Activated naive CD4-positive, alpha-beta T cell (primary cell): ENCODE data around the gene ETAA1.

Experiments
- DNase-seq, 4 experiments: peaks; one replicate each; lab custom pipeline; 2025; lab: John Stamatoyannopoulos, UW

ETAA1 gene

DNA sequence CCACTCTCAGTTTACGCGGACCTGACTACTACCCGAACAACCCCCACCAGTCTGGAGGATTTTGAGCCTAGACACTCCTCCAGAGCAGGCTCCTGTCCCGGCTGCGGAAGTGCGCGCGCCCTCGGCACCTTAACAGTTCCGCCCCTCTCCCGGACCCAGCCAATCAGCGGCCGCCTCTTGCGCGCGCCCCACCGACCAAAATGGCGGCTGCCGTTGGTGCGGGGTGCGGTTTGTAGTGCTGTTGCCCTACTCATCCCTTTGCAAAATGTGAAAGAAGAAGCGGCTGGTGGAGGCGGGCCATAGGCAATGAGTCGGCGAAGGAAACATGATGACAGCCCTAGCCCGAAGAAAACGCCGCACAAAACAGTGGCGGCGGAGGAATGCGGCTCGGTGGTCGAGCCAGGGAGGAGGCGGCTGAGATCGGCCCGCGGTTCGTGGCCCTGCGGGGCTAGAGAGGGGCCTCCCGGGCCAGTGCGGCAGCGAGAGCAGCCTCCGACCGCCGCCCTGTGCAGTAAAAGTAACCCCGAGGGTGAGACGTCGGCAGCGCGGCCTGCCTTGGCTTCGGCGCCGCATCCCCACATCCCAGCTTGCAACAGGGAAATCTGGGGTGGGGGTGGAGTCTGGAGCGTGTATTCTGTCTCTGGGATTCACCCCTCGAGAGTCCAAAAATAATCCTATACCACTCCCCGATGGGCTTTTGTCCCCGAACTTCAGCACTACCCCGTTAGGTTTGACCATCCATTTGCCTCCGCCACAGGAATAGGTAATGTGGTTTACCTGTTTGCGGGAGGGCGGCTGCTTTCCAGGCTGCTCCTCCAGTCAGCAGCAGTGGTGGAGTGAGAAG lies at the start of gene ETAA1:
TSS of gene ETAA1 (plus strand) at position 191 of the 844 bp plus-strand sequence. CDS start at position 307, 116 bp downstream.
- peak; percentile 78 to 88 (median 84) for DNase-seq

DNA sequence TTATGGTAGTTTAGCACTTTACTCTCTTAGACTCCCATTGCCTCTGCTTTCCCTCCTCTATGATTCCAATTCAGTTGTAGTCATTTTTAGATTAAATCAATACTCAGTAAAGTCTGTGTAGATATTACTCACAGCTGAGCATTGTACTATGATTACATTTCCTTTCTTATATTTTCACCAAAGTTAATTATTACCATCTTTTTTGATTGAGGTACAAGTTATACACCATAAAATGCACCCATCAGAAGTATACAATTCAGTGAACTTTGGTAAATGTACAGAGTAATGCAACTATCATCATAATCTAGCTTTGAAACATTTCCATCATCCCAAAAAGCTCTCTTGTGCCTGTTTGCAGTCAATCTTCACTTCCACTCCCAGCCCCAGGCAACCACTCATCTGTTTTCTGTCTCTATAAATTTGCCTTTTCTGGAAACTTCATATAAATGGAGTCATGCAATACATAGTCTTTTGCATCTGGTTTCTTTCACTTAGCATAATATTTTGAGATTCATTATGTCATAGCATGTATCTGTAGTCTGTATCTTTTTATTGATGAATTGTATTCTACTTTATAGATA lies 30.2 kb upstream of the ETAA1 start:
- no peak for DNase-seq

DNA sequence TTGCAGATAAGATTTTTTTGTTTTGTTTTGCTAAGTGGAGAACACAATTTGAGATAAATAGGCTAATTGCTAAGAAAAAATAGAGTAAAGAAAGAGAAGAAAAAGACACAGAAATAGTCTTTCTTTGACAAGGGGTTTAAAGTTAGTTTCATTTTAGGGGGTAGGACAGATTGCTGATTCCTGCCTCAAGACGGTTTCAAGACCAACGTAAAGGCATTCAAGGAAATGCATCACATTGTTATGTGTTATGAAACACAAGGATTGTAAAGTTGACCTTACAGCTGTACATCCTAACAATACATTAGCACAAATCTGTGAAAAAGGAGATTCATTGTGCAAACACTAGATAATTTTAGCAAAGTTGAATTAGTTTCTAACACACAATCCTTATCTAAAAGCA lies 22.7 kb upstream of the ETAA1 start:
- no peak for DNase-seq

DNA sequence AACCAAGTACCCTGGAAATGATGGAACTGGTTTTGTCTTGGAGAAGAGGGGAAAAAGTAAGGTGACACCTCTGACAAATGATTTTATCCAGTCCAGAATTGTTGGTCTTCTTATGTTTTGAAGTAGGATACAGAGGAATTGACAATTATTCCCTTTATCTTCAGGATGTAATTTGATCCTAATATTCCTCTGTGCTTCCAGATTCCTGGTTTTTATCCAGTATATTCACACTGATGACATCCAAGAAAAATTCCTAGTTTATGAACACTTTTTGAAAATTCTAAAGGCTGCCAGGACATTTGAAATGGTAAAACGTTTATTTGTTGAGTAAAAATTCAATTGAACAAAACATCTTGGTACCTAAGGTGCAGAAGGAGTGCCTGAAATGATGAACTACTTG lies 22.2 kb upstream of the ETAA1 start:
- no peak for DNase-seq

DNA sequence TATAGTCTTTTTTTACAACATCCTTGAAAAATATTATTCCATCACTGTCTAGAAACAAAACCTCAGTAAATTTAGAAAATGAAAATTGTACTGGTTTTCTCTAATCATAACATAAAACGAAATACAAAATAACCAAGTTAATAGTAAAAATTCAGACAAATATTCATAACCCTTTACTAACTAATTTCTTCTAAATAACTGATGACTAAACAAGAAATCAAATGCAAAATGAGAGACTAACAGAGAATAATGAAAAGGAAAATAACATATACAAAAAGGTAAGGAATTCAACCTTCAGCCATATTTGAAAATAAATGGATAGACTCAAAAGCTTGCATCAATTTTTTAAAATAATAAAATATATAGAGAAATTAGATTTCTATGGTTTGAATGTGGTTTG lies 18.6 kb upstream of the ETAA1 start:
- DNase-seq = no peak

DNA sequence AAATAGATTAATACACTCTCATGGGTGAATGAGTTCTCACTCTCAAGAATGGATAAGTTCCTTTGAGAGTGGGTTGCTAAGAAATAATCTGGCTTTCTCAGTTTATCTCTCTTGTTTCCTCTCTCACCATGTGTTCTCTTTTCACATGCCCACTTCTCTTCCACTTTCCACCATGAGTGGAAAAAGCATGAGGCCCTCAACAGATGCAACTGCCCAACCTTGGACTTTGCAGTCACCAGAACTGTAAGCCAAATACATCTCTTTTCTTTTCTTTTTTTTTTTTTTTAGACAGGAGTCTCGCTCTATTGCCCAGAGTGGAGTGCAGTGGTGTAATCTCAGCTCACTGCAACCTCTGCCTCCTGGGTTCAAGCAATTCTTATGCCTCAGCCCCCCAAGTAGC lies 18.1 kb upstream of the ETAA1 start:
- no peak for DNase-seq

DNA sequence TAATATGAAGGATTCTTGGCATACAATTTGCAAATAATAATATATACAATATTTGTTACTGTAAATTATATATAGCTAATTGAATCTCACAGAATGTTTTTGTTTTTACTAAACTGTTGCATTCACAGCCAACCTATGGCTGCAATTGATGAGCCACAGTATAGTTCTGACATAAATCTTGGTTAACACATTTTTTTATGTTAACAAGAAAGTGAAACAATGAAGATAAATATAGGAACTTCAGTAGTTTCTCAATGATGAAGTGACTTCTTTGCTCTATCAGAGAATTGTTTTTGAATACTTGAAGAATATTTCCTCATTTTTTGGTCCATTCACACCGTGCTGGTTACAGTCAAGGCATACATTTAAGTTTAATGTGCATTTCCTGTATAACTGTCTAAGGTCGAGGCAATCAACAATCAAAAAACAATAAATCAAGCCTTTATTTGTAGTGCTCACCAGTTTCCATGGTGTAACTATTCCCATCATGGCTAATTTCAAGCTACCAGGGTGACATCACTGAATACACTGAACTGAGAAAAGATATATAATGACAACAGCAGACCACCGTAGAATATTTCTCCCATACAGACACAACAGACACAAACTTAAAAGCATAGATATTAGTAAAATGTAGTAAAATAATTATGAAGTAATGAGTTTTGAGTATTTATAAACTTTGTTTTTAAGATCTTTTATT lies 12.9 kb upstream of the ETAA1 start:
- no peak for DNase-seq

DNA sequence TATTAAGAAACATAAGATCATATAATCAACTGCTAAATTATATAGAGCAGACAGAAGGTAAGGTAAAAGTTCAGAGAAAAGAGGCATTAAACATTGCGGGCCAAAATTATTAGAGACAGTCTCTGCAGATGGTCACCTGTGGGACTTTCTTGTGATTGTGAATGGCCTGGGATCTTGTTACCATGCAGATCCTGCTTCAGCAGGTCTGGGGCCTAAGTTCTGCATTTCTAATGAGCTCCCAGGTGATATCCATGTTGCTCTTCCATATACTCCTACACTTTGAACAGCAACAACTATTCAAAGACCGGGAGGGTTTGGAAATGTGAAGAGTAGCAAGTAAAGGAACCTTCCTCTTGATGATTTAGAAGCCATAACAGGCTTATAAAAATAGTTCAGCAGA lies 8.5 kb upstream of the ETAA1 start:
- no peak for DNase-seq

DNA sequence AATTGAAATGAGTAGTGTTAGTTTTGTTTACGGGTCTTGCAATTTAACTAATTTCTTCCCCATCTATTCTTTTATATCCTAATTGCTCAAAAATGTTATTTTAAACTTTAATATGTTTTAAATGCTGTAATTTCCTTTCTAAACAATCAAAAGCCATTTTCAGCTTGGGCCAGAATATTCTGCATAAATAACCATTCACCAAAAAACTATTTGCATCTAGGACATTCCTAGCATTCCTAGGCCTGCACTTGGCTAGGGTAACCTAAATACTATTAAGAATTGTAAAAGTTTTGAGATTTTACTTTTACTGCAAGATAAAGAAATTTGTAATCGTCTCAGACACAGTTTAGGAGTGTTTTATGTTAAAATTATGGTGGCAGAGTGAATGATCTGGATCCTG lies 7.8 kb upstream of the ETAA1 start:
- no peak for DNase-seq

DNA sequence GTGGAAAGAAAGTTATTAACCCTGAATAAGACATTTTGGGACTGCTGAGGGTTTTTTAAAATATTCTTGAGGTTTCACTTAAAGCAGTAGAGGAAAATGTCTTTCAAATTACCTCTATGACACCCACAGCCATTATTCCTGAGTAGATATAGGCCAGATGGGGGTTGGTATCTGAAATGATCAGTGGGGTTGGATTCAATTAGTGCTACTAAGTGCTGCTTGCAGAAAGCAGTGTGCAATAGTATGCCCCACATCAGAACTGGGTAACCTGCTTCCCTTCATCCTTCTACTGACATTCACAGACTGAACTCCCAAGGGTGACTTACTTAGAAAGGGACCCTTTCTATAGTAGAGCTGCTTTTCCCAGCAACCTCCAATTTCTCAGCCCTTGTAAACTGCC lies 7.3 kb upstream of the ETAA1 start:
- no peak for DNase-seq

DNA sequence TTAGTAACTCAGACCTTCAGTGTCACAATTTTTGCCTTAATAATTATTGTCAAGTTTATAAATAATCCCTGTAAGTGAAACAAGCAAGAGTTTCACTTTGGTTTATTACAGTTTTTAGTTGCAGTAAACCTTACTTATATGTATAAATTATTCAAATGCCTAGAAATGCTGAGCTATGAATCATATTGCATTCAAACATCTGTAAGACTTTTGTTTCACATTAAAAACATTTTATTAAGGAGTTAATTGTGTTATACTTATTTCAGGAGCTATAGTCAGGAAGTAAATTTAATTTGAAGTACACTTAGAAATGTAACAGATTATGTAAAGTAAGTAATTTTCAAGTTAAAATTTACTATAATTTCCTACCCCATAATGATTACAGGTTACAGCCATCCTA lies 3.9 kb upstream of the ETAA1 start:
- DNase-seq = no peak

DNA sequence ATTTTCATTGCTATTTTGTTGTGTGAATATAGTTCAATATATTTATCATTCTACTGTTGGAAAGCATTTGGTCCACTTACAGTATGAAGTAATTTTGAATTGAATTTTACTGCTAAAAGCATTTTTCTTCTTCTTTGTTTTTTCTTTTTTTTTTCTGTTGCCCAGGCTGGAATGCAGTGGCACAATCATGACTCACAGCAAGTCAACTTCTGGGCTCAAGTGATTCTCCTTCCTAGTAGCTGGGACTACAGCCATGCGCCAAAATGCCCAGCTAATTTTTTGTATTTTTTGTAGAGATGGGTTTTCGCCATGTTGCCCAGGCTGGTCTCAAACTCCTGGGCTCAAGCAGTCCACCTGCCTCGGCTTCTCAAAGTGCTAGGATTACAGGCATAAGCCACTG lies 2.4 kb upstream of the ETAA1 start:
- no peak for DNase-seq

DNA sequence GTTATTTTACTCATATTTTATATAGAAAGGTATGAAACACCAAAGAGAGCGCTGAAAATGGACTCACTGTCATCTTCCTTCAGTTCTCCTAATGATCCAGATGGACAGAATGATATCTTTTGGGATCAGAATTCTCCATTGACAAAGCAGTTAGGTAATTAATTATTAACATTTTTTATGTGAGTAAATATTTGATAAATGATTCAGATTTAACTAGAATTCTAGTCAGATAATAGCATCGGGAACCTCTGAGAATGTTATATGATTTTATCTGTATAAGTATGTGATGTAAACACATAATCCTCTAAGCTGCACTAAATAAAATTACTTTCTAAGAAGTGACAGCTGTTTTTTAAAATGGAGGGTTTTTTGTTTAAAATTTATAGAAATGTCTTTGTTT lies 2.0 kb downstream of the ETAA1 start:
- no peak for DNase-seq

DNA sequence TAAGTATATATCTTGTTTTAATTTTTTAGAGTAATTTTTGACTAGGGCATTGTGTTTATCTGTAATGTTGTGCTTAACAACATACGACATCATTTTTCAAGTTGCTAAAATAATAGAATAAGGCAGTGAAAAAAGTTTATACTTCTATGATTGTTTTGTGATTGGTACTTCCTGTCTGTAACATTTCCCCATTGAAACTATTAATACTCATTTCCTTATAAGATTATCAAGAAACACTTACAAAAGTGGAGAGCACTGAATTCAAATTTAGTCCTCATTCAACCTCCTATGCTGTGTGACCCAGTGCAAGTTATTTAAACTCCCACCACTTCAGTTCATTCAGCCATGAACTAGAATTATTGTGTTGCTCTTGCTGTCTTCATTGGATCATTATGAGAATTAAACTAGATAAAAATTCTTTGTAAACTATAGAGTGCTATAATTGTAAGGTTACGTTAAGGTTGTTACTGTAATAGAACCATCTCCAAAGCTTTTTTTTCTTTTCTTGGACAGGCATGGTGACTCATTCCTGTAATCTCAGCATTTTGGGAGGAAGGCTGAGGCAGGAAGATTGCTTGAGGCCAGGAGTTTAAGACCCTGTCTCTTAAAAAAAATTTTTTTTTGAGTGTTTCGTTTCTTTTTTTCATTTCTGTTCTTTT lies 2.8 kb downstream of the ETAA1 start:
- DNase-seq = no peak

DNA sequence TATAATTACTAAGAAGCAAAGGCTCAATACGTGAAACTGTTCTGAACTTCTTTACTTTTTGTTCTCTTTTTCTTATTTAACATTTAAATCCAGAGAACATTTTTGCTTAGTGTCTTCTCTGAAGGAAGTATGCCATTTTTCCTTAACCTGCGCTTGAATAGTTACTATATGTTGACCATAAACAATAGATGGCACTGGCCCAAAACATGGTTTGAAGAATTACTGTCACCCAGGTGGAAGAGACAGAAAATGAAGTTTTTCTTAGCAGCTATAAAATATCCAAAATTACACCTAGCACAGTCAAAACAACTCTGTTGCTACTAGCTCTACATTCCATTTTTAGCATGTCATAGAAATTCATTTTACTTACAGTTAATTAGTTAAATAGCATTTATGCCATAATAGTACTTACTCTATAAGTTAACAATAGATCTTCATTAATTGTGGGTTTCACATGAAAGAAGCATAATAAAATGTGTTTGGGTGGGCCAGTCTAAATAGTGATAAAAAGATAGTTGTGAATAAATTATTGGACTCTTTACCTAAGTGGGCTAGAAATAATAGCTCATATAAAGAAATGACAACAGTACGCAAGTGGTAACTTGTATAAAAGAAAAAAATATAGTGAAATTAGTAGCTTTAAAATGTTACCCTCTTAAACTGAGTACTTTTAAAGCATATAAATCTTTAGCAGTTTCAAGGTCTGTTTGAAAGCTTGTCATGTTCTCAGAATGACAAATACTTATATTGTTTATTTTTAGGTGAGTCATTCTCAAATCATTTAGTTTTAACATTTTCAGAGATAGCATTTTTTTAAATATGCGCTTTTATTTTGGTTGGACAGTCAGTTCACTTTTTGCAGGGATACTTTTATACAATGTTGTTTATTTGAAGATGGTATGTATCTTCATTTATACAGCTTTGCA lies 3.7 kb downstream of the ETAA1 start:
- no peak for DNase-seq

DNA sequence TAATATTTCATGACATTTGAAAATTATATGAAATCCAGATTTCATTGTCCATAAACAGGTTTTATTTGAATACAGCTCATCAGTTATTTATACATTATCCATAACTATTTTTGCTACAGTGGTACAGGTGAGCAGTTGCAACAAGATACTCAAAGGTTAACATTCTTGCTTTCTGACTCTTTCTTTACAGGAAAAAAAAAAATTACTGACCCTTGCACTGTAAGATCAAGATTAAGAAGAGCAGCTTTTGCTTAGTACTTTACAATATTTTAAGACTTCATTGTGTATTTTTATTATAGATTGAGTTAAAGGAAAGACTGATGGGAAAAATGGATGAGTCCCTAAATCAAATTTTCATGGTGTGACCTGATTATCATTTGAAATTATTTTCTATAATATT lies 11.2 kb downstream of the ETAA1 start:
- no peak for DNase-seq

DNA sequence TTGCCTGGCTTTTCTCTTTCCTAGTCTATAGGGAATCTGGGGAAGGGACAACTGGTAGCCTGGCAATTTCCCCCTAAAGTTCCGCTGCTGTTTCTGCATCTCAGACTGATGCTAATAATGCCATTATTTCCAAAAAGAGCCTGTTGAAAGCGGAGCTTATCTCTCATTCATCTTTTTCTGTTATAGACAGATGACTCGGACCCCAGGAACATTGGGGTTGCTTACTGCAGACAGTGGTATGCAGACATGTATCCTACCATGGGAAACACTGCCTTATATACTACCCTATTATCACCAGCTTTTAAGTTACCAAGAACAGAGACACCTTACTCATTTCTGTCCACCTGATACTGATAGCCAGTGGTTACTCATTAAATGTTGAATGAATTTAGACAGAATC lies 15.3 kb downstream of the ETAA1 start:
- no peak for DNase-seq

DNA sequence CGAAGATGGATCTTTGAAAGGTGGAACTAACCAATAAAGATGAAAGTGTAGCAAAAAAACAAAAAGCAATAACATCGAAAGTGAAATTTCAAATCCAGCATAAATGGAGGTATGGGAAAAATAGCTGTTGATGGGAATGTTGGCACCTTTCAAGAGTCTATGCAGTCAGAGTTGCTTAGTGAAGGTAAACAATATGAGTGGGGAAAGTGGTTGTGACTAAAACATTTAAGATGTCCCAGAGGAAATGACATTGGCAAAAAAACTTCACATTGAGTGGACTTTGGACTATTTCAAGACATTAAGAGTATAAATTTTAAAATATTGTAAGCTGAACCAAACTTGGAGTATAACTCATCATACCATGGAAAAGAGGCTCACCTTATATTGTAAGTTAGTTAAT lies 17.7 kb downstream of the ETAA1 start:
- DNase-seq = no peak

DNA sequence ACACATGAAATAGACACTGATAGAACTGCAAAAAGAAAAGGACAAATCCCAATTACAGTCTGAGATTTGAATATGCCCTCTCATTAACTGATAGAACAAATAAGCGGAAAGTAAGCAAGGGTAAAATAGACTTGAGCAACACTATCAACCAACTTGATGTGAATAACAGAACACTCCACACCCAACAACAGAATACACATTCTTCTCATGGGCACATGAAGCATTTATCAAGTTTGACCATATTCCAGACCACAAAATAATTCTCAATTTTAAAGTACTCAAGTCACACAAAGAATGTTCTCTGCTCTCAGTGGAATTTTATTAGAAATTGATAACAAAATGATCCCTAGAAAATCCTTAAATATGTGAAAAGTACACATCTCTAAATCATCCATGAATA lies 19.0 kb downstream of the ETAA1 start:
- DNase-seq = no peak

DNA sequence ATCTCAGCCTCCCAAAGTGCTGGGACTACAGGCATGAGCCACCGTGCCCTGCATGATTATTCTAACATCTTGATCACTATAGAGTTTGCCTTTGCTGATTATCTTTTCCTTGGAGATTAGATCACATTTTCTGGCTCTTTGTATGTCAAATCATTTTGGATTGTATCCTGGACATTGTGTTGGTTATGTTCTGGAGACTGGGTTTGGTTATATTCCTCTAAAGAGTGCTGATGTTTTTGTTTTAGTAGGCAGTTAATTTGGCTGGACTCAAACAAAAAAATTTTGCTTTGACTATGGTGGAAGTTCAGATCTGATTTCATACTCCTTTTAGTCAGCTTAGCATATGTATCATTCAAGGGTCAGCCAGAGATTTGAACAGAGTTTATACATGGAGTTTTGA lies 26.4 kb downstream of the ETAA1 start:
- DNase-seq = no peak

DNA sequence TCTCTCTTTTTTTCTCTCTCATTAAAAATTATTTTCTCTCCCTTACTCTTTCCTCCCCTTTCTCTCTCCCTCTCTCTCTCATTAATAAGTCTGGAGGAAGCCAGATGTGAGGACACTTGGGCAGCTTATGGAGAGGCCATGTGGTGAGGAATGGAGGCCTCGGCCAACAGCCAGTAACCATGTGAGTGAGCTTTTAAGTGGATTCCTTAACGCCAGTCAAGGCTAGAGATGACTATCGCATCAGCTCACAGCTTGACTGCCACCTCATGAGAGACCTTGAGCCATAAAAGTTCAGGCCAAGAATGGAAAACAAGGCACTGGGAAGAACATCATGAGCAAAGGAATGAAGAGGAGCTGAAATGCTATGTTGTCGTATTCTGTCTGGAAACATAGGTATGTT lies 39.1 kb downstream of the ETAA1 start:
- no peak for DNase-seq

DNA sequence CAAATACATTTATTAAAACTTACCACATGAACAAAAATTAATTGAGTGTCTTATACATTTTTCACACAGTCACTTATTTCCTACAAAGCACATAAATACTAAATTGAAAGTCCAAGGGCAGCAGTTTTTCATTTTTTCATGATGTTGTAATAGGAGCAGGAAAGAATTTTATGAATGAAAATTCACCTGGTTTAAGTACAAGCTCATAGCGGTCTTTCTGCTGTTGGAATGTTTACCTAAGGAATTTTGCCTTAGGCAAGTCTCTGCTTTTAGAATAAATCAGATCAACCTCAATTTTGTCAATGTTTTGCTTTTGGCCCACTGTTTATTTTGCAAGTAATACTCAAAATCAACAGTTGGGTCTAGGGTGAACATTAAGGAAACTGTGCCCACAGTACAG lies 40.0 kb downstream of the ETAA1 start:
- no peak for DNase-seq
